Stimulated activated CD8-positive, alpha-beta memory T cell treated with anti-CD3 and anti-CD28 coated beads, Interleukin-4, amount 100 ng/mL, for 4 hours (primary cell): Measurements from ENCODE around the gene VEPH1.

Experiments used
- DNase-seq, 2 donors: peaks; one replicate each; pipeline ENCODE4 v3.0.0-alpha.2; 2020; ENCODE audit warnings: low read depth in 2 of 2, low spot score in 1 of 2

Gene VEPH1

GRCh38 chr3:157393113-157393512 is 110.1 kb downstream of the VEPH1 start:
- DNase-seq: no peak

- no peak for DNase-seq
Measured at GRCh38 chr3:157392104-157392503, 111.1 kb downstream of the VEPH1 start.

- DNase-seq: no peak
Measured at GRCh38 chr3:157390713-157391515, 112.3 kb downstream of the VEPH1 start.

- no peak for DNase-seq
Measured at GRCh38 chr3:157388976-157389375, 114.2 kb downstream of the VEPH1 start.

- DNase-seq: no peak
Measured at GRCh38 chr3:157387708-157388435, 115.3 kb downstream of the VEPH1 start.

- no peak for DNase-seq
Measured at GRCh38 chr3:157384491-157384890, 118.7 kb downstream of the VEPH1 start.

- no peak for DNase-seq
Measured at GRCh38 chr3:157384031-157384430, 119.2 kb downstream of the VEPH1 start.

- no peak for DNase-seq
Measured at GRCh38 chr3:157381606-157382005, 121.6 kb downstream of the VEPH1 start.

GRCh38 chr3:157379525-157380140 is 123.6 kb downstream of the VEPH1 start:
- no peak for DNase-seq

GRCh38 chr3:157376603-157377300 is 126.5 kb downstream of the VEPH1 start:
- DNase-seq: no peak

- DNase-seq: no peak
Measured at GRCh38 chr3:157375342-157375986, 127.8 kb downstream of the VEPH1 start.

GRCh38 chr3:157374933-157375332 is 128.3 kb downstream of the VEPH1 start:
- DNase-seq: no peak

GRCh38 chr3:157373783-157374182 is 129.4 kb downstream of the VEPH1 start:
- no peak for DNase-seq

- no peak for DNase-seq
Measured at GRCh38 chr3:157370867-157371266, 132.3 kb downstream of the VEPH1 start.

GRCh38 chr3:157369727-157370421 is 133.3 kb downstream of the VEPH1 start:
- DNase-seq: no peak

GRCh38 chr3:157368171-157368570 is 135.0 kb downstream of the VEPH1 start:
- DNase-seq: no peak

- no peak for DNase-seq
Measured at GRCh38 chr3:157363393-157363792, 139.8 kb downstream of the VEPH1 start.

GRCh38 chr3:157362348-157362747 is 140.9 kb downstream of the VEPH1 start:
- no peak for DNase-seq

- DNase-seq: no peak
Measured at GRCh38 chr3:157360044-157360443, 143.2 kb downstream of the VEPH1 start.

GRCh38 chr3:157356541-157356940 is 146.7 kb downstream of the VEPH1 start:
- DNase-seq: no peak
